Neutrophil (primary cell): ENCODE data around the gene ID1.

Source experiments
- H3K27ac ChIP-seq: fragments of 200-600 bp; sonication (generic); 2 replicates; pipeline ENCODE4 v1.5.1; 2016; ENCODE audit warnings: mild to moderate bottlenecking, moderate library complexity
- H3K27me3 ChIP-seq: fragments of 200-600 bp; sonication (generic); 2 replicates; pipeline ENCODE4 v1.6.0; 2016; ENCODE audit warnings: mild to moderate bottlenecking
- H3K36me3 ChIP-seq: fragments of 200-600 bp; sonication (generic); 2 replicates; pipeline ENCODE4 v1.5.1; 2017
- H3K4me1 ChIP-seq, 2 experiments: fragments of 200-600 bp in 1 of 2; sonication (generic) in 1 of 2; 1 replicate in 1 of 2; 2 replicates in 1 of 2; pipeline versions ENCODE4 v1.5.1 to v1.6.1; 2013 to 2016; ENCODE audit warnings: low read depth in 1 of 2, low read length in 1 of 2, mild to moderate bottlenecking in 1 of 2, moderate library complexity in 1 of 2; ENCODE audit not compliant: control insufficient read depth in 1 of 2, insufficient read depth in 1 of 2
- H3K4me3 ChIP-seq, 2 experiments: fragments of 200-600 bp in 1 of 2; sonication (generic) in 1 of 2; 1 replicate in 1 of 2; 2 replicates in 1 of 2; pipeline ENCODE4 v1.5.1; 2013 to 2016; ENCODE audit warnings: low read depth in 1 of 2, low read length in 1 of 2, mild to moderate bottlenecking in 1 of 2, moderate library complexity in 1 of 2
- H3K9me3 ChIP-seq: fragments of 200-600 bp; sonication (generic); 2 replicates; pipeline ENCODE4 v1.5.1; 2016
- CTCF ChIP-seq: fragments of 200-600 bp; sonication (generic); IDR thresholded peaks from 2 replicates; pipeline ENCODE4 v1.5.1; 2016; ENCODE audit warnings: antibody characterized with exemption

Gene ID1

DNA sequence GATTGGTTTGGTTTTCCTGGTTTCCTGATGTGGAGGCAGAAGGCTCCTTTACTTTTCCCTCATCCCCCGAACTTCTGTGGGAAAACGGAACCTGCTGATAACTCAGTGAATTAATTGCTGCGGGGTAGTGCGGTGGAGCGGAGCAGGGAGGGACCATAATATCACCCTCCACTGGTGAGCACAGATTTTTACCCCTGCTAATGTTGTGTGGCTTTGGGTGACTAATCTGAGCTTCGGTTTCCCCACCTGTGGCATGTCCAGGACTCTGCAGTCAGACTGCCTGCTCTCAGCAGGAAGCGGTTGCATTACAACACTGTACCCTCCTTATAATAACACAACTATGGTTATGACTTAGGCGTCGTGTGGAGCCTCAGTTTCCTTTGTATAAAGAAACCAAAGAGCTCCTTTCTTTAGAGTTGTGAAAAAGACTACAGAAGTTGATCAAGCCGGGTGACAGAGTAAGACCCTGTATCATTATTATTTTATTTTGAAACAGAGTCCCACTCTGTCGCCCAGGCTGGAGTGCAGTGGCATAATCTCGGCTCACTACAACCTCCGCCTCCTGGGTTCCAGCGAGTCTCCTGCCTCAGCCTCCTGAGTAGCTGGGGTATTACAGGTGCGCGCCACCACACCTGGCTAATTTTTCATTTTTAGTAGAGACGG is 2.2 kb upstream of the ID1 start:
- H3K4me3 ChIP-seq, result no peak overlapping the region

GRCh38 chr20:31603822-31604566 is 1.1 kb upstream of the ID1 start:
- Histone ChIP-seq H3K4me1 (peaks cover 49 to 50% of the 10 kb centered on the region in 2 experiments), H3K27ac (peak overlapping the region; percentile 25), H3K4me3 (peak overlapping the region; percentile 78 to 84), H3K36me3 (no peaks in the 10 kb centered on the region), H3K9me3 (no peaks in the 10 kb centered on the region), H3K27me3 (peaks cover 45% of the 10 kb centered on the region)
- TF ChIP-seq CTCF, result no peak

More for the DNA sequence above, 2.2 kb upstream of the ID1 start:
- no peaks in the 10 kb centered on the region for H3K36me3 ChIP-seq
- H3K4me1 ChIP-seq, result peaks cover 38 to 40% of the 10 kb centered on the region in 2 experiments
- no peaks in the 10 kb centered on the region for H3K9me3 ChIP-seq
- H3K27ac ChIP-seq, result no peak overlapping the region
- H3K27me3 ChIP-seq, result peaks cover 36% of the 10 kb centered on the region
- no peak for TF ChIP-seq CTCF

GRCh38 chr20:31604567-31605030 is 490 bp upstream of the ID1 start:
- Histone ChIP-seq H3K27ac (peak overlapping the region; percentile 57), H3K9me3 (no peaks in the 10 kb centered on the region), H3K36me3 (no peaks in the 10 kb centered on the region), H3K4me1 (peaks cover 55 to 56% of the 10 kb centered on the region in 2 experiments), H3K4me3 (peak overlapping the region; percentile 78 to 84), H3K27me3 (peaks cover 45% of the 10 kb centered on the region)
- TF ChIP-seq CTCF, result no peak

GRCh38 chr20:31605902-31606803 is 1.1 kb downstream of the ID1 start:
- Histone ChIP-seq H3K27ac (no peak overlapping the region), H3K27me3 (peaks cover 45% of the 10 kb centered on the region), H3K9me3 (no peaks in the 10 kb centered on the region), H3K4me3 (peak overlapping the region; percentile 78 to 84), H3K4me1 (peaks cover 68 to 71% of the 10 kb centered on the region in 2 experiments), H3K36me3 (no peaks in the 10 kb centered on the region)
- TF ChIP-seq CTCF, result no peak

DNA sequence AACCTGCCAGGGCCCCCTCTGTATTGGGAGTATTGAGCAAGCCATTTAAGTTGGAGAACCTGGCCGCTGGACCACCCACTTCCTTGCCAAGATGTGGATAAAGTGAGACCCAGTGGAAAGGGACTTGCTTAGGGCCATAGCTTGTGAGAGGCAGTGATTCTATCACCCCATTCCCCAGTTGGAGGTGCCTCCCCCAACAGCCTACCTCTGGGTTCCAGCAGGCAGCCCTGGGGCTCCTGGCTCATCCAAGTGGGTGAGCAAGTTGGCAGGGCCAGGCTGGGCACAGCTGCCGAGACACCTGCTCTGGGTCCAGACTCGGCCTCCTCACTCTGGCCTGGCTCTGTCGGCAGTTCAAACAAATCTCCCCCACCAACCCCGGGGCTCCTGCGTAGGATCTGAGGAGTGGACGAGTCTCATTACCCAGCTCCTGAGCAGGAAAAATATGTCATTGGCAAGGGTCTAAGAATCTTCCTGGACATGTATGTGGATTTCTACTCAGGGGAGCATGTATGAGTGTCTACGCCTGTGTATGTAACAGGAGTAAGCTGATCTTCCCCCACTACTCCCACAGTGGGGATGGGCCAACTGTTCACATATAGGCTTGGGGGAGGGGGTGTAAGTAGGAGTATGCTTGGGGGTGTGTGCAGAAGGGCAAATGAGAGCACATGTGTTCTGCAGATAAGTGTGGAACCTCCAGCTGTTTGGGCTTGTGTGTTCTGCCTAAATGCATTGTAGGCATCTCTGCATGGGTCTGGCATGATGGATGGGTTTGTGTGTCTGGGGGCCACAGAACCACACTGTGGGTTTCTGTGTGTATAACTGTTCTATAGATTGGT is 1.9 kb downstream of the ID1 start:
- Histone ChIP-seq H3K4me1 (peaks cover 77 to 79% of the 10 kb centered on the region in 2 experiments), H3K9me3 (no peaks in the 10 kb centered on the region), H3K27ac (no peak overlapping the region), H3K27me3 (peaks cover 45% of the 10 kb centered on the region), H3K4me3 (no peak overlapping the region), H3K36me3 (no peaks in the 10 kb centered on the region)
- no peak for TF ChIP-seq CTCF
